Mucosa of rectum (tissue), 2 donors: Measurements from ENCODE around the gene TCEA2.

Experiments used
- H3K27ac ChIP-seq, 2 donors: one replicate each; pipeline ENCODE4 v1.7.0; 2013; ENCODE audit warnings: inconsistent platforms in 2 of 2, low read depth in 2 of 2, low read length in 2 of 2
- H3K27me3 ChIP-seq, 2 donors: one replicate each; pipeline ENCODE4 v1.7.0; 2013; ENCODE audit warnings: low read length in 2 of 2; ENCODE audit not compliant: control insufficient read depth in 2 of 2, insufficient read depth in 2 of 2
- H3K36me3 ChIP-seq, 2 donors: one replicate each; pipeline ENCODE4 v1.7.0; 2013; ENCODE audit warnings: low read length in 2 of 2; ENCODE audit not compliant: control insufficient read depth in 2 of 2, insufficient read depth in 2 of 2
- H3K4me1 ChIP-seq, 2 donors: one replicate each; pipeline ENCODE4 v1.7.0; 2013; ENCODE audit warnings: low read length in 2 of 2, mild to moderate bottlenecking in 1 of 2; ENCODE audit not compliant: control insufficient read depth in 2 of 2, insufficient read depth in 2 of 2
- H3K4me3 ChIP-seq, 2 donors: one replicate each; pipeline ENCODE4 v1.7.0; 2013; ENCODE audit warnings: low read length in 2 of 2
- H3K9ac ChIP-seq, 2 donors: one replicate each; pipeline ENCODE4 v1.7.0; 2013; ENCODE audit warnings: low read length in 2 of 2, low read depth in 1 of 2, mild to moderate bottlenecking in 1 of 2
- H3K9me3 ChIP-seq, 2 donors: one replicate each; pipeline ENCODE4 v1.7.0; 2013; ENCODE audit warnings: low read length in 2 of 2; ENCODE audit not compliant: control insufficient read depth in 2 of 2
- donor health status: healthy.
- donor health status: Normal muscosa, but diverticular disease.

The TCEA2 gene

DNA sequence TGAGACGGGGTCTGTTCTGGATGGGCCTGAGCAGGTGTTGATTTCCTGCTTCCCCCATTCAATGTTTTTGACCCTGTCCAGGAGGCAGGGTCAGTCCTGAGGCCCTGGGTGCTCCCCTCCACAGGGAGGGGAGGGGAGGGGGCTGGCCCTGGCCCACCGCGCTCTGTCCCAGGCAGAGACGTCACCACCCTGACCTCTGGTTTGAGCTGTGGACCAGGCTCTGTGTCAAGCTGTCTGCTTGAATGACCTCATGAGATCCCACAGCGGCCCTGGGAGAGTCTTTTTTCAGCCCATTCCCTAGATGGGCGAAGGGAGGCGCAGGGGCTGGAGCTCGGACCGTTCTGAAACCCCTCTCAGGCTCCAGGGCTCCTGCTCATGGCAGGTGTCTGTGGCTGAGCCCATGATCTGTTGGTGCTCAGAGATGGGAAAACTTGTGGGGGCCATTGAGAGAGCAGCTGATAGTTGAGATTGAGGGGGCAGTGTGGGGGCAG is 30.1 kb downstream of the TCEA2 start:
- no peak overlapping the region for H3K4me3 ChIP-seq
- H3K9me3 ChIP-seq: no peaks in the 10 kb centered on the region
- no peak overlapping the region for H3K9ac ChIP-seq
- H3K4me1 ChIP-seq: no peaks in the 10 kb centered on the region
- peaks cover 0 to 2% of the 10 kb centered on the region in 2 donors for H3K36me3 ChIP-seq
- no peak overlapping the region for H3K27ac ChIP-seq
- H3K27me3 ChIP-seq: peaks cover 11 to 17% of the 10 kb centered on the region in 2 donors

DNA sequence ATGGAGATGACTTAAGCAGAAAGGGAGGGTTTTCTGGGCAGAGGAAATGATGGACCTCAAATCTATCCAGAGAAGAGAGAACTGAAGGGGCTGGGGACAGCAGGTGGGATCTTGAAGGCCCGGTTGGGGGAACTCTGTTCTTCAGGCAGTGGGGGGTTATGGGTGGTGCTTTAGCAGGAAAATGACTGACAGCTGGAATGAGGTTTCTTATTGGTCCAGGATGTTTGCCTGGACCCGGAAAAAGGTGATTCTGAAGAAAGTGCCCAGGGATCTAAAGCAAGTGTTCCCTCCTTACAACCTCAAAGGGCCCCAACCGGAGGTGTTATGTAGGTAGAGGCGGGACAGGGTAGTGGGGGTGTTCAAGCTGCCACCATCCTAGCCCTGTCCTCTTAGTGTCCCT is 32.5 kb downstream of the TCEA2 start:
- Histone ChIP-seq H3K36me3 (peaks cover 0 to 2% of the 10 kb centered on the region in 2 donors), H3K27ac (no peak overlapping the region), H3K27me3 (peaks cover 8 to 10% of the 10 kb centered on the region in 2 donors), H3K4me1 (no peaks in the 10 kb centered on the region), H3K9ac (no peak overlapping the region), H3K4me3 (no peak overlapping the region), H3K9me3 (no peaks in the 10 kb centered on the region)

DNA sequence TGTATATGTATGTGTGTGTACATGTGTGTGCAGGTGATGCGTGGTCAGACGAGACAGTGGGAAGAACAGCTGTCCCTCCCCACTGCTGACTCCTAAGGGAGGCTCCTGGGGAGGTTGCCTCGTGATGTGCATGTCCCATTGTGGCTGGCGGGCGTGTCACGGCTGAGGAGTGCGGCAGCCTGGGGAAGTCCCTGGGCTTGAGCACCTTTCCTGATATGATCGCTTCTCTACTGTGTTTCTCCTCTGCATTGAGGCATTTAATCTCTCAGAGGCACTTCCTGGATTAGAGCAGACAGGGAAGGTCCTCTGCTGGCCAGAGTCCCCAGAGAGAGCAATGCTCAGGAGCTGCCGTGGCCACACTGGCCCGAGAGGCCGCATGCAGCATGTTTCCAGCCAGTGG is 32.9 kb downstream of the TCEA2 start:
- Histone ChIP-seq H3K4me3 (no peak overlapping the region), H3K27me3 (peaks cover 8 to 15% of the 10 kb centered on the region in 2 donors)

DNA sequence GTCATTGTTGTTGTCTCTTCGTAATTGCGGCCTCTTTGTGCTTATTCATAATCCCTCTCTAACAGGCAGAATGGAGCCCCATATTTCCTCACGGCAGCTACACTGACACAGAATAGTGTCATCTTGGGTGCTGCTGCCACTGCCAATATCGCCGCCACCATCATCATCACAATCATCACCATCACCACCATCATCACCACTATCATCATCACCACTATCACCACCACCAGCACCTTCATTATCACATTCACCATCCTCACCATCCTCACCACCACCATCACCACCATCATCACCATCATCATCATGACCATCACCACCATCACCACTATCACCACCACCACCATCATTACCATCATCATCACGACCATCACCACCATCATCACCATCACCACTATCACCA is 33.5 kb downstream of the TCEA2 start:
- Histone ChIP-seq H3K4me3 (no peak overlapping the region), H3K4me1 (no peaks in the 10 kb centered on the region), H3K36me3 (peaks cover 0 to 2% of the 10 kb centered on the region in 2 donors), H3K27ac (no peak overlapping the region), H3K9ac (no peak overlapping the region), H3K27me3 (peaks cover 13 to 21% of the 10 kb centered on the region in 2 donors), H3K9me3 (no peaks in the 10 kb centered on the region)

More for the DNA sequence above, 32.9 kb downstream of the TCEA2 start:
- H3K36me3 ChIP-seq: peaks cover 0 to 2% of the 10 kb centered on the region in 2 donors
- no peaks in the 10 kb centered on the region for H3K9me3 ChIP-seq
- no peak overlapping the region for H3K27ac ChIP-seq
- no peaks in the 10 kb centered on the region for H3K4me1 ChIP-seq
- no peak overlapping the region for H3K9ac ChIP-seq

DNA sequence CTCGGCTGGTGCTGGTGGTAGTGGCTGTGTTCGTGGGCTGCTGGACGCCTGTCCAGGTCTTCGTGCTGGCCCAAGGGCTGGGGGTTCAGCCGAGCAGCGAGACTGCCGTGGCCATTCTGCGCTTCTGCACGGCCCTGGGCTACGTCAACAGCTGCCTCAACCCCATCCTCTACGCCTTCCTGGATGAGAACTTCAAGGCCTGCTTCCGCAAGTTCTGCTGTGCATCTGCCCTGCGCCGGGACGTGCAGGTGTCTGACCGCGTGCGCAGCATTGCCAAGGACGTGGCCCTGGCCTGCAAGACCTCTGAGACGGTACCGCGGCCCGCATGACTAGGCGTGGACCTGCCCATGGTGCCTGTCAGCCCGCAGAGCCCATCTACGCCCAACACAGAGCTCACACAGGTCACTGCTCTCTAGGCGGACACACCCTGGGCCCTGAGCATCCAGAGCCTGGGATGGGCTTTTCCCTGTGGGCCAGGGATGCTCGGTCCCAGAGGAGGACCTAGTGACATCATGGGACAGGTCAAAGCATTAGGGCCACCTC is 35.5 kb downstream of the TCEA2 start:
- Histone ChIP-seq H3K9ac (no peak overlapping the region), H3K4me3 (no peak overlapping the region), H3K4me1 (no peaks in the 10 kb centered on the region), H3K36me3 (peaks cover 0 to 2% of the 10 kb centered on the region in 2 donors), H3K9me3 (no peaks in the 10 kb centered on the region), H3K27ac (no peak overlapping the region), H3K27me3 (peaks cover 20 to 22% of the 10 kb centered on the region in 2 donors)

DNA sequence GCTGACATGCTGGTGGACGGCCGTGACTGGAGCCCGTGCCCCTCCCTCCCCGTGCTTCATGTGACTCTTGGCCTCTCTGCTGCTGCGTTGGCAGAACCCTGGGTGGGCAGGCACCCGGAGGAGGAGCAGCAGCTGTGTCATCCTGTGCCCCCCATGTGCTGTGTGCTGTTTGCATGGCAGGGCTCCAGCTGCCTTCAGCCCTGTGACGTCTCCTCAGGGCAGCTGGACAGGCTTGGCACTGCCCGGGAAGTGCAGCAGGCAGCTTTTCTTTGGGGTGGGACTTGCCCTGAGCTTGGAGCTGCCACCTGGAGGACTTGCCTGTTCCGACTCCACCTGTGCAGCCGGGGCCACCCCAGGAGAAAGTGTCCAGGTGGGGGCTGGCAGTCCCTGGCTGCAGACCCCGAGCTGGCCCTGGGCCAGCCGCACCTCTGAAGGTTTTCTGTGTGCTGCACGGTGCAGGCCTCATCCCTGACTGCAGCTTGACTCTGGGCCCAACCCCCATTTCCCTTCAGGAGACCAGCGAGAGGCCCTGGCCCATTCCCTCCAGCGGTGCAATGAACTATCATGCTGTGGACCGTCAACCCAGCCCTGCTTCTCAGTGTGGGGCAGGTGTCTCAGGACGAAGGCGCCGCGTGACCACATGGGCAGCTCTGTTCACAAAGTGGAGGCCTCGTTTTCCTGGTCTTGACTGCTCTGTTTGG is 36.2 kb downstream of the TCEA2 start:
- H3K9me3 ChIP-seq: no peaks in the 10 kb centered on the region
- H3K4me3 ChIP-seq: no peak overlapping the region
- no peak overlapping the region for H3K27ac ChIP-seq
- H3K27me3 ChIP-seq: peaks cover 20 to 23% of the 10 kb centered on the region in 2 donors
- H3K4me1 ChIP-seq: no peaks in the 10 kb centered on the region
- H3K36me3 ChIP-seq: peaks cover 0 to 2% of the 10 kb centered on the region in 2 donors
- no peak overlapping the region for H3K9ac ChIP-seq

DNA sequence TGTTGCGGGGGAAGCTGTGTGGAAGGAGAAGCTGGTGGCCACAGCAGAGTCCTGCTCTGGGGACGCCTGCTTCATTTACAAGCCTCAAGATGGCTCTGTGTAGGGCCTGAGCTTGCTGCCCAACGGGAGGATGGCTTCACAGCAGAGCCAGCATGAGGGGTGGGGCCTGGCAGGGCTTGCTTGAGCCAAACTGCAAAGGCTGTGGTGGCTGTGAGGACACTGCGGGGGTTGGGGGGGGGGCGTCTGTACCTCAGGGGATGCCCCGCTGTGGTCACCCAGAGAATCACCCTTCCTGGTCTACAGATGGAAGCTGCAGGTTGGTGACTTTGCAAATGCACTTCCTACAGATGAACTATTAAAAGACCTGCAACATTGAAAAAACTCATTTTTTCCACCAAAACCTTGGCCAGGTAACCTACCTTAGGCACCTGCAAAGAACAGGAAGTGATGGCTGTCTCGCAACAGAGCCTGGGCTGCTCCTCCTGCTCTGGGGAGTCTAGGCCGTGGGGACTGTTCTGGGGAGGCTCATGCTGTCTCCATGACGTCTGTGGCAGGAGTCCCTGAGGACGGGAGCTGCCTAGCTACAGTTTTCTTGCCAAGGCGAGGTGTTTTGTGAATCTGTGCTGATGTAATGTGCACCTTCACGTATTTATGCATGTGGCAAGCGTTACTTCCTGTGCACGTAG is 37.0 kb downstream of the TCEA2 start:
- Histone ChIP-seq H3K27me3 (peaks cover 20 to 23% of the 10 kb centered on the region in 2 donors), H3K4me3 (no peak overlapping the region), H3K4me1 (no peaks in the 10 kb centered on the region), H3K36me3 (peaks cover 0 to 2% of the 10 kb centered on the region in 2 donors), H3K9me3 (no peaks in the 10 kb centered on the region), H3K9ac (no peak overlapping the region), H3K27ac (no peak overlapping the region)

DNA sequence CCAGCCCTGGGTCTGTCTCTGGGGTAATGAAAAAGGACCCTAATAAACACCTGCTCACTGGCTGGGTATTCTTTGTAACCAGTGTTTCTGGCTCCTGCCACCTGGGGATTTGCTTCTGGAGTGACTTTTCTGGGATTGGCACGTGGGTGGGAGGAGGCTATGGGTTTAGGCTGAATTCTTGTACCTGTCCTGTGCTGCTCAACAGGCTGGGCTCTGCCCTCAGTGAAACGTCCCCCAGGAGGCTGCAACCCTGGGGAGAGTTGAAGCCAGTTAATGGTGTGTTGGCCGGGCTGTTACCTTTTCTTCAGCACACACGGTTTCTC is 37.5 kb downstream of the TCEA2 start:
- Histone ChIP-seq H3K9me3 (no peaks in the 10 kb centered on the region), H3K36me3 (peaks cover 0 to 2% of the 10 kb centered on the region in 2 donors), H3K4me1 (no peaks in the 10 kb centered on the region), H3K4me3 (no peak overlapping the region), H3K27me3 (peaks cover 20 to 22% of the 10 kb centered on the region in 2 donors), H3K27ac (no peak overlapping the region), H3K9ac (no peak overlapping the region)

DNA sequence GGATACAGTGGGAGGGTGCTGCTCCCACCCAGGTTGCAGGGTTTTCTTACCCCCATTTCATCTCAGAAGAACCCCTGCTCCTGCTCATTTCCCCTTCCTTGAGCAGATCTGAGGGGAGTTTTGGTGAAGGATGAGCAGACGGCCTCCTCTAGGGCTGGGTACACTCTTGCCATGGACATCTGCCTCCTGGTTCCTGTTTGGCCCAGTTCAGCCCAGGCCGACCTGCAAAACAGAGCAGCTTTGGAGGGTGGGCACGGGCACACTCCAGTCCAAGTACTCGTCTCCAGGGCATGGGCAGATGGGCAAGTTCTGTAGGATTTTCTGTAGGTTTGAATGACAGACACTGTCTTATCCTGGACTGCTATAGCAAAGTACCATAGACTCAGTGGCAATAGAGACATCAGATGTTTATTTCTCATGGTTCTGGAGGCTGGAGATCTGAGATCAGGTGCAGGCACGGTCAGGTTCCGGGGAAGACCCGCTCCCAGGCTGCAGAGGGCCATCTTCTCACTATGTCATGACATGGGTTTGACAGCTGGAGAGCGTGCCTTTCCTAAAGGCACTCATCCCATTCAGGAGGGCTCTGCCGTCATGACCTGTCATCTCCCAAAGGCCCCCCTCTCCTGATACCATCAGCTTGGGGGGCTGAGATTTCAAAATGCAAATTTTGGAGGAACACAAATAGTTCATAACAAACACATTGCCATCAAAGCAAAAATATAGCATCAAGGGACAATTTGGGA is 38.1 kb downstream of the TCEA2 start:
- Histone ChIP-seq H3K4me3 (no peak overlapping the region), H3K27ac (no peak overlapping the region), H3K36me3 (peaks cover 0 to 2% of the 10 kb centered on the region in 2 donors), H3K4me1 (no peaks in the 10 kb centered on the region), H3K9me3 (no peaks in the 10 kb centered on the region), H3K27me3 (peaks cover 18 to 20% of the 10 kb centered on the region in 2 donors), H3K9ac (no peak overlapping the region)
